ENCODE data around the gene AGER.

The AGER gene

GRCh38 chr6:32168807-32169591 is 15.1 kb downstream of the AGER start:
- no peak for DNase-seq (ENCODE audit: low read depth)

DNA sequence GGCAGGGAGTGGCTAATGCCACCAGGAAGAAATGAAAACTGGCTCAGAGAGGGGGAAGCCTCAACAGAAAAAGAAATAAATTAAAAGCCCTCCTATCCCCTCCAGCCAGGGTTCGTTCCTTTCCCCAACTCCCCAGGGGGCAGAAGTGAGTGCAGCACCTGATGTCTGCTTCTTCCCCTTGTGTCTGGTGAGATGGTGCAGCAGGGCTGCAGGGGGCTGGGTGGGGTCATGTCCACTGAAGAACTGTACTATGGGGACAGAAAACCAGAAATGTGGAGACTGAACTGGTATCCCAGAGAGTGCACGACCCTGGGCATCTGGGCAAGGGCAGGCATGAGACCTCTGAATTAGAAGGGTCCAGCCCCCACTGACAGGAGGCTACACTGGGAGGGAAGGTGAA is 15.7 kb downstream of the AGER start:
- DNase-seq (ENCODE audit: low read depth), result no peak

DNA sequence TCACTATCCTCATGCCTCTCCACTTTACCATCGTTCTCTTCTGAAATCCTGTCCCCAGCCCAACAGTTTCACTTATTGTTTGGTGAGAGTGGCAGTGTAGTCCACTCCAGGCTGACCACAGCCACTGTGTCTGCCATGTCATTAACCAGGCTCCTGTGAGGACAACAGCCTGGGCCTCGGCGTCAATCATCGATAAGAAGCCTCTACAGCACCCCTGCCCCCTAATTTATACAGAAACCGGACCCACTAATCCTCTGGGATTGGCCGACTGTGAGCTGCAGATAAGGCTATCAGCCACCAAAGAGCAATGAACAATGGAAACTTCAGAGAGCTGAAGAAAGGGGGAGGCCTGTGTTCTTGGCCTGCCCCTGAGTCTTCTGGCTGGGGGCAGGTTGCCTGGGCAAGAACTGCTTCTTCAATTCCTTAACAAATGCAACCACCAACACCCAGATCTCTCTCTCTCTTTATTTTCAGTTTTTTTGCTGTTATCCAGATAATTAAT is 16.2 kb downstream of the AGER start:
- DNase-seq (ENCODE audit: low read depth), result no peak

DNA sequence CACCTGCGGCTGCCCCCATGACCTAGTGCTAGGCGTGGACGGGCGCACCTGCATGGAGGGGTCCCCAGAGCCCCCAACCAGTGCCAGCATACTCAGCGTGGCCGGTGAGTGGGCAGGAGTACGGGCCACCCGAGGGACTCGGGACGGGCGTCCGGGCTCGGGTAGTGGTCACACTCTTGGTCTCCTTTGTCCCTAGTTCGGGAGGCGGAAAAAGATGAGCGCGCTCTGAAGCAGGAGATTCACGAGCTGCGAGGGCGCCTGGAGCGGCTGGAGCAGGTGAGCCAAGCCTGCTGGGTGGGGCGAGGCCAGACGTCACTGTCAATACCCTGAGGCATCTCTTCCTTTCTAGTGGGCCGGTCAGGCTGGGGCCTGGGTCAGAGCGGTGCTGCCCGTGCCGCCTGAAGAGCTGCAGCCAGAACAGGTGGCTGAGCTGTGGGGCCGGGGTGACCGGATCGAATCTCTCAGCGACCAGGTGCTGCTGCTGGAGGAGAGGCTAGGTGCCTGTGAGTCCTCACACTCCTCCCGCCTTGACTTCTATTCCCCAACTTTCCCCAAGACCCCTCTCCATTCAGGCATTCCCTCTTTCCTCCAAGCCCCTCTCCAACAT is 16.8 kb downstream of the AGER start:
- DNase-seq (ENCODE audit: low read depth), result no peak

- no peak for DNase-seq (ENCODE audit: low read depth)
These were observed 17.5 kb downstream of the AGER start for GRCh38 chr6:32166411-32167061.

DNA sequence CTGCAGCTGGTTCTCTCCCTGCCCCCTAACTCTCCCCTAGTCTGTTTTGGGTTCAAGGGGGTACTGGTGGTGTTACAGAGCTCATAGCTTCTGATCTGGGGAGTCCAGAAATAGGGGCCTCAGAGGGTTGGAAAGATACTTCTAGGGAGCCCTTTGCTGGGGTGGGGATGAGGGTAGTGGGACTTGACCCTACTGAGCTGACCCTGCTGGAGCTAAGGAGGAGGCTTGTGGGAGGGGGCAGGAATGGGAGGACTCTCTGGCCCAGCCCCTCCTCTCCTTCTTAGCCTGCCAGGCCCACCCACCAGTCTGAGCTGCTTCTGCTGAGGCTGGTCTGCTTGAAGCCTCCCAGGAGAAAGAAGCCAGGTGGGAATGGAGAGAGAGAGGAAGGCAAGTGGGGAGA is 19.8 kb downstream of the AGER start, which contains the start of gene EGFL8:
TSS of gene EGFL8 (plus strand) at position 301 of the 400 bp plus-strand sequence. CDS start 1,571 bp downstream, outside the sequence.
- no peak for DNase-seq (ENCODE audit: low read depth)

DNA sequence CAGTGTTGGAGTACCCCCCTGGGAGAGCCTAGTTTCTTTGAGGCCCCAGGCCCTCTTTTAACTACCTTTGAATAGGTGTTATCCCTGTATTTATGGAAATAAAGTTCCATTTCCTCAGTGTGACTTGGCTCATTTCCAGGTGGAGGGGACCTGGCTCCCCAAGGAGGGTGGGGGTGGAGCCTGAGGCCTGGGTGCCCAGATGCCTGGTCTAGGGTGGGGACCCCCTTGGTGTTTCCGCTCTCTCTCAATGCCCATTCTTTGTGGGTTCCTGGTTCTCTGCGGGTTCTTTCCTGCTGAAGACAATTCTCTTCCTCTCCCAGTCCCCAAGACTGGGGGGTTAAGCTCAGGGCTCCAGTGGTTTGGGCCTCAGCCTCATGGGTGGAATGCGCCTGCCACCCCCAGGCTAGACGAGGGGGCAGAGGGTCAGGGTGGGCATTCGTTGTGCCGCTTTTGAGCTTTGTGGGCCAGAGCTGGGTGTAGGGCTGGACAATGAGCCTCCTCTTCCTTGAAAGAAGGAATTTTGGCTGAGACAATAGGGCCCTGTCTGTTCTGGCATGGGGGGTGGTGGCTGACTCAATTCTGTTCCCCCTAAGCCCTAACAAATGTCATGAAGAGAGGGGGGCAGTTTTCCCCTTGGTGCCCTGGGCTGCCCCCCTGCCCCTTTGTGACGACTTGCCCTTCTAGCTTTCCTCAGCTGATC is 20.3 kb downstream of the AGER start:
- DNase-seq (ENCODE audit: low read depth), result no peak

GRCh38 chr6:32158052-32158451 is 26.0 kb downstream of the AGER start:
- no peak for DNase-seq (ENCODE audit: low read depth)

DNA sequence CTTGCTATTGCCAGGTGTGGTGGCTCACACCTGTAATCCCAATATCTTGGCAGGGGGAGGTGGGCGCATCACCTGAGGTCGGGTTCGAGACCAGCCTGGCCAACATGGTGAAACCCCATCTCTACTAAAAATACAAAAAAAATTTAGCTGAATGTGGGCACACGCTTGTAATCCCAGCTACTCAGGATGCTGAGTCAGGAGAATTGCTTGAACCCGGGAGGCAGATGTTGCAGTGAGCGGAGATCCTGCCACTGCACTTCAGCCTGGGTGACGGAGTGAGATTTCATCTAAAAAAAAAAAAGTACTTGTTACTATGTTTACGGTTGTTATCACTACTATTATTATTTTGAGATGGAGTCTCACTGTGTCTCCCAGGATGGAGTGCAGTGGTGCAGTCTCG is 27.2 kb downstream of the AGER start:
- no peak for DNase-seq (ENCODE audit: low read depth)

- DNase-seq (ENCODE audit: low read depth), result peak; percentile 59
These were observed 29.4 kb downstream of the AGER start for GRCh38 chr6:32154514-32155161.

DNA sequence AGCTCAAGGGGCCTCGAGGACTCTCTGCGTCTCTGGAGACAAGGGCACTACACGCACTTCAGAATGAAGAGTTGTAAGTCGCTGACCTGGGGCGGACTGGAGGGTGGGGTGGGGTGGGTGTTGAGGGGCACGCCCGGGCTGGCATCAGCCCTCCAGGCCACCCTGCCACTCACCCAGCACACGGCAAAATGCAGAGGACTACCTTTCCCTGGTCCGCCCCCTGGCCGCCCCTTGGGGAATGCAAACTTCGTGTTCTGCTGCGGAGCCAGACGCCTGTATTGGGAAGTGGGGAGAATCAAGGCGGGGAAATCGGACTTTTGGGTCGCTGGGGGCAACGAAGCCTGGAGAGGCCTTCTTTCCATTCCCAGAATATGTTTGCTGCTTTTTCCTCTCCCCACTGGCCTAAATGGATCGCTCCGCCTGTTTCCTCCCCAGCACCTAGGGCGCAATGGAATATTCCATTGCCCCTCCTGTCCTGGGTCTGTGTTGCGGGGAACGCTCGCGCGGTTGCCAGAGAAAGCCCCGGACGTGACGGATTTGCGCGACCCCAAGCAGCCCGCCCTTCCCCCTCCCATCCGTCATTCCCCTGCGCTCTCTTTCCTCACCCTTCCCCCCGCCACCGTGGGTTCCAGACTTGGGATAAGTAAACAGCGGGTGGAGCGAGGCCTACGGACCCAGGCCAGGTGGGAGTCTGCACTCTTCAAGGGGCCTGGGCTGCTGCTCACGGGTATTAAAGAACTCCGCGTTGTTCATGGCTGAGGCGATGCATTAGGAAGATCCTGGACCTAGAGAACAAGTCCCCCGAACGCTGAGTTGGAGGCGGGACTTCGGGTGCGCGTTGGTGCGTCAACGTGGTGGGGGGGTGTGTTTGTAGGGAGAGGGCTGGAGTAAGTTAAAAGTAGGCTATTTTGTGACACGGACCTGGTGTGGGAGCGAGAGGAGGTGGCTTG is 30.2 kb downstream of the AGER start, which contains the start of gene PPT2:
TSS of gene PPT2 (plus strand) at position 578 of the 950 bp plus-strand sequence. CDS start 454 bp downstream, outside the sequence.
- peak; percentile 94 for DNase-seq (ENCODE audit: low read depth)

DNA sequence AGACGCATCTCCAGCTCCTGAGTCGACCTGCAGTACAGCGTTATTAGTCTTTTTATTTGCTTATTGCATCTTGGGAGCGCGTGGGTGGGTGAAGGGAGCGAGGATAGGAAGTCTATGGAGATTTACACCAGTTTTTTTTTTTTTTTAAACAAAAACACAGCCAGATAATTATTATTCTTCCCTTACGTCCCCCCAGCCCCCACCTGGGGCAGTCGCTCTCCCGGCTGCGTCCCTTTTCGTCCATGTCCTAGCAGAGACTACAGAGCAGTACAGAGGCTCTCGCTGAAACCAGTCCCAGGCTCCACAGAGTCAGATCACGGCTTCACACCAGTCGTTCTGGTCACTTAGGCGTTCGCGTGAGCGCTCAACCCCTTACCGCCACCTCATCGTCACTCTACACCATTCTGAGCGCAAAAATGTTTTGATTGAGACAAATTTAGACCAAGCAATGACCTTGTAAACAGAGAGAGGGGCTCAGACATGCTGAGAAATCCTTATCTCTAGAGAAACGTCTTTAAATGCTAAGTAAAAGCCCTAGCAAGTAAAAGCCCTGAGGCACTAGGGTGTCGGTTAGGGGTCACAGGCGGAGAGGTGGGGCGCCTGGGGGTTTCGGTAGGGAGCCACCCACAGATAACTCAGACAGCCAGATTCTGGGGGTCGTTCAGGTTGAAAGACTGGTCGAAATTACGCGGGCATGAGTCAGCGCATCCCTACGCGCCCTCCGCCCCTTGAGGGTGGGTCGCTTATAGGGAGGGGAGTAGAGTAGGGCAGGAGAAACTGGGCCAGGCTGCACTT is 31.1 kb downstream of the AGER start:
- DNase-seq (ENCODE audit: low read depth), result peak; percentile 45

DNA sequence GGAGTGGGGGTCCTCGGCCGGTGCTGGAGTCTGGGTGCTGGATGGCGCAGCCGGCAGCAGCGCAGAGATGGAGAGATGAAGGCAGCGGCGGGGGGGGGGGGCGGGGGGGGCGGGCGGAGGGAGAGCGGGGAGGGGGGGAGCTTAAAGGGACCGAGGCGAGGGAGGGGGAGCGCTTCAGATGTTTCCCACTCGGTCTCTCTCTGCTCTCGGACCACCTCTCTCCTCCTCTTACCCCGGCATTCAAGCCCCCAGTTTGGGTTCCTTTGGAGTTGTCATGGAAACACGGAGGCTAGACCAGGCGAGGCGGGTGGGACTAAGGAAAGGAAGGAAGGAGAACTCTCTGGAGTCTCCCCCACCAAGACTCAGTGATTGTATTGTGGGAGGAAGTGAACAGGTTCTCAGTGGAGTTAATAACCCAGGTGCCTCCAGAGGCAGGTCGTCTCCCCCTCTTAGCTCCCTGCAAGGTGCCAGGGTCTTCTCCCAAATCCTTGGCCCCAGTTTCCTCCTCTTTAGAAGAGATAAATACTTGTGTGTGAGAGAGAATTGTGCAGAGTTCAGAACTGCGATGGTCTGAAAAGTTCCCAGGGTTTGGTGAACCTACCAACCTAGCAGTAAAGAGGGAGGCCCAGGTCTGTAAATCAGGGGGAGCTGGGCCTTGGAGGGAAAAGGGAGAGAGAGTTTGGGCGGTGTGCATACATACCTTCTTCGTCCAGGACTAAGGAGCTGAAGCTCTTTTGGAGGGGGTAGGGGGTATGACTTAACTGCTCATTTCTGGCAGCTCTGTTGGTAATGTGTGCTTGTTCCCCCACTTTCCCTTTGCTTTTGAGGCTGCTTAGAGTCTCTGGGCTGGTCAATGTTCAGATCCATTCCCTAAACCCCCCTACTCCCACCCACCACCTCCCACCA is 31.9 kb downstream of the AGER start, which contains the start of gene PRRT1:
TSS of gene PRRT1 (minus strand) at position 77 of the 906 bp plus-strand sequence. CDS start 112 bp downstream, outside the sequence.
- no peak for DNase-seq (ENCODE audit: low read depth)

GRCh38 chr6:32151181-32151862 is 32.7 kb downstream of the AGER start:
- DNase-seq (ENCODE audit: low read depth), result no peak

- DNase-seq (ENCODE audit: low read depth), result no peak
These were observed 33.9 kb downstream of the AGER start for GRCh38 chr6:32149932-32150870.

DNA sequence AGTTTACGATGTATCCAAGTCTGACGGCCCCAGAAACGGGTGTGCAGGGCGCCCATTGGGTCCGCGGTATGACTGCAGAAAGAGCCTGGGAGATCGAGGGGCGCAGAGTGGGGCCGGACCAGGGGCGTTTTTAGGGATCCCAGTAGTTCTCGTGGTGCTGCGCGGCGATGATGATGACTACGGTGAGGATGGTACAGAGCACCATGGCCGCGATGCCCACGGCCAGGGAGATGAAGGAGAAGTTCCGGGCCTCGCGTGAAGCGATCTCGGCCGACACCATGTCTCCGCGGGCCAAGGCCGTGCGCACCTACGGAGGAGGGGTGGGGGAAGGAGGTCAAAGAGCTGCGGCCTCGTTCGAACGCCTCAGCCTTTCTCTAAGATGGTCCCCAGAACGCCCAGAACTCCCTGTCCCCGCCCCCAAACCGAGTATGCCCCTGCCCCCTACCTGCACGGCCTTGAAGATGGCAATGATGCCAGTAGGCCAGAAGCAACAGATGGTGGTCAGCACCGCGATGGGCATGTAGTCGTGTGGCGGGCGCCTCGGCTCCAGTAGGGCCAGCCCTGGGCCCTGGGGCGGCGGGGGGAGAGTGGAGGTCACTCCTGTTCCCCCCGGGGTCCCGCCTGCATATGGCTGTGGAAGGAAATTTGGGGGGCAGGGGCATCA is 34.8 kb downstream of the AGER start:
- DNase-seq (ENCODE audit: low read depth), result no peak

Data from fibroblast of gingiva (primary cell).